Uterus (tissue), 2 donors: Measurements from ENCODE around the gene STIP1.

Experiments
- POLR2A ChIP-seq, 2 donors: fragments of 450-650 bp; IDR thresholded peaks; one replicate each; pipeline ENCODE4 v1.6.1; 2016; ENCODE audit warnings: antibody characterized with exemption in 2 of 2, mild to moderate bottlenecking in 1 of 2, moderate library complexity in 1 of 2
- TF ChIP-seq, protein P1 (sequence below), 4 experiments: fragments of 200-600 bp in 2 of 4; fragments of 450-650 bp in 2 of 4; sonication (generic) in 2 of 4; IDR thresholded peaks; one replicate each; pipeline ENCODE4 v1.5.1; 2016 to 2019; ENCODE audit warnings: antibody characterized with exemption in 4 of 4, mild to moderate bottlenecking in 2 of 4, moderate library complexity in 1 of 4

DNA sequence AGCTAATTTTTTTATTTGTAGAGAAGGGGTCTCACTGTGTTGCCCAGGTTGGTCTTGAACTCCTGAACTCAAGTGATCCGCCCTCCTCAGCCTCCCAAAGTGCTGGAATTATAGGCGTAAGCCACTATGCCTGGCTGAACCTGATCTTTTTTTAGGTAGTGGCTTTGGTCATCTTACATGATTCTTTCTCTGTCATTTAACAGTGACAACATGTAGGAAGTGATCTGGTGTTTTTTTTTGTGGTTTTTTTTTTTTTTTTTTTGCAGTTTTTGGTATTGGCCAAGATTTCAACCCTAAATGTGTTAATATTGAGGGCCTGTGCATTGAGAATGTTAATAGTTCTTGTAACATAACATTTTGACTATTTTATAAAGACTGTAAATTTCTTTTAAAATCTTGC is 12.5 kb downstream of the STIP1 start:
- TF ChIP-seq, protein P1, sequence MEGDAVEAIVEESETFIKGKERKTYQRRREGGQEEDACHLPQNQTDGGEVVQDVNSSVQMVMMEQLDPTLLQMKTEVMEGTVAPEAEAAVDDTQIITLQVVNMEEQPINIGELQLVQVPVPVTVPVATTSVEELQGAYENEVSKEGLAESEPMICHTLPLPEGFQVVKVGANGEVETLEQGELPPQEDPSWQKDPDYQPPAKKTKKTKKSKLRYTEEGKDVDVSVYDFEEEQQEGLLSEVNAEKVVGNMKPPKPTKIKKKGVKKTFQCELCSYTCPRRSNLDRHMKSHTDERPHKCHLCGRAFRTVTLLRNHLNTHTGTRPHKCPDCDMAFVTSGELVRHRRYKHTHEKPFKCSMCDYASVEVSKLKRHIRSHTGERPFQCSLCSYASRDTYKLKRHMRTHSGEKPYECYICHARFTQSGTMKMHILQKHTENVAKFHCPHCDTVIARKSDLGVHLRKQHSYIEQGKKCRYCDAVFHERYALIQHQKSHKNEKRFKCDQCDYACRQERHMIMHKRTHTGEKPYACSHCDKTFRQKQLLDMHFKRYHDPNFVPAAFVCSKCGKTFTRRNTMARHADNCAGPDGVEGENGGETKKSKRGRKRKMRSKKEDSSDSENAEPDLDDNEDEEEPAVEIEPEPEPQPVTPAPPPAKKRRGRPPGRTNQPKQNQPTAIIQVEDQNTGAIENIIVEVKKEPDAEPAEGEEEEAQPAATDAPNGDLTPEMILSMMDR (IDR thresholded peaks at IDR 0.05): no peak
- TF ChIP-seq POLR2A (IDR thresholded peaks at IDR 0.05): no peak
